A673 (cell line): ENCODE measurements around the gene TTC7B. TPM values are rescaled to one million over a fixed set of nuclear protein-coding genes. Genes with fewer than 3 reads are reported as not detected.

Experiments used
- BruUV-seq: library from RNA; stranded (reverse); fragments of 400-500 nt; replicated peaks from 2 replicates; lab custom pipeline; 2021; lab: Mats Ljungman, UMichigan
- CTCF ChIA-PET: fragments of 300-600 bp; sonication (Branson Sonifier 250); formaldehyde crosslinking; loops from one replicate; lab custom pipeline; 2022; ENCODE audit warnings: antibody characterized with exemption; lab: Charles Lee
- POLR2A ChIA-PET: fragments of 300-600 bp; sonication (Branson Sonifier 250); formaldehyde crosslinking; loops from one replicate; lab custom pipeline; 2022; ENCODE audit warnings: antibody characterized with exemption; ENCODE audit not compliant: low non-redundant PET; lab: Charles Lee
- DNase-seq: peaks from one replicate; pipeline ENCODE4 v3.0.0-alpha.2; 2015; ENCODE audit warnings: low spot score
- H3K27ac ChIP-seq: fragments of 200-600 bp; sonication (generic); 2 replicates; pipeline ENCODE4 v1.5.1; 2016; ENCODE audit warnings: mixed run types, low read depth, mild to moderate bottlenecking, mixed read lengths, antibody characterized with exemption, low read length; ENCODE audit not compliant: poor library complexity, severe bottlenecking
- H3K27me3 ChIP-seq: fragments of 200-600 bp; sonication (generic); replicated peaks from 2 replicates; pipeline ENCODE4 v1.6.1; 2017; ENCODE audit warnings: mixed run types, low read depth, mild to moderate bottlenecking, mixed read lengths, antibody characterized with exemption, low read length; ENCODE audit not compliant: insufficient read depth, poor library complexity
- H3K36me3 ChIP-seq: fragments of 200-600 bp; sonication (generic); 2 replicates; pipeline ENCODE4 v1.6.1; 2016; ENCODE audit warnings: mixed run types, mild to moderate bottlenecking, mixed read lengths, antibody characterized with exemption, low read length; ENCODE audit not compliant: insufficient read depth, poor library complexity, severe bottlenecking
- H3K4me1 ChIP-seq: fragments of 200-600 bp; sonication (generic); 2 replicates; pipeline ENCODE4 v1.6.1; 2017; ENCODE audit warnings: mixed run types, mild to moderate bottlenecking, mixed read lengths, antibody characterized with exemption, low read length; ENCODE audit not compliant: insufficient read depth, poor library complexity, severe bottlenecking
- H3K4me3 ChIP-seq: fragments of 200-600 bp; sonication (generic); 2 replicates; pipeline ENCODE4 v1.5.1; 2016; ENCODE audit warnings: low read depth, mixed run types, mild to moderate bottlenecking, mixed read lengths, low read length; ENCODE audit not compliant: poor library complexity, severe bottlenecking
- H3K9me3 ChIP-seq: fragments of 200-600 bp; sonication (generic); 2 replicates; pipeline ENCODE4 v1.6.1; 2016; ENCODE audit warnings: mixed run types, low read depth, mild to moderate bottlenecking, mixed read lengths, antibody characterized with exemption, low read length; ENCODE audit not compliant: poor library complexity, severe bottlenecking
- CTCF ChIP-seq: fragments of 300-800, 200-600 bp; sonication (generic); conservative IDR thresholded peaks from 2 replicates; pipeline ENCODE4 v1.5.1; 2017; ENCODE audit warnings: low read depth, mild to moderate bottlenecking, antibody characterized with exemption, low read length, moderate library complexity, mixed read lengths
- EZH2 ChIP-seq: fragments of 200-600 bp; sonication (generic); IDR thresholded peaks from 2 replicates; pipeline ENCODE4 v1.6.1; 2017; ENCODE audit warnings: borderline replicate concordance, low read depth, mild to moderate bottlenecking, mixed read lengths, antibody characterized with exemption, low read length; ENCODE audit not compliant: poor library complexity, severe bottlenecking
- intact Hi-C: fragments of 100-400 bp; cut with micrococcal nuclease; formaldehyde crosslinking; loops from one replicate; pipeline ENCODE4 v1.10.0; 2022; ENCODE audit not compliant: unreplicated experiment
- total RNA-seq: library from RNA; stranded (reverse); gene quantifications from 2 replicates; pipeline ENCODE4 v1.2.3, GENCODE V29; 2021

TTC7B gene
- total RNA-seq, 1 experiment from 2014 or later = 39.2 TPM

GRCh38 chr14:90797451-90797850, 18.8 kb downstream of the TTC7B start:
- no peaks in the 10 kb centered on the region for H3K27me3 ChIP-seq
- no peaks in the 10 kb centered on the region for H3K9me3 ChIP-seq
- intact Hi-C loops = no loop called here
- TF ChIP-seq CTCF (no peak), EZH2 (no peak)
- ChIA-PET CTCF (no interaction called here), POLR2A (no interaction called here)
- H3K27ac ChIP-seq = no peak overlapping the region
- peaks cover 17% of the 10 kb centered on the region for H3K4me1 ChIP-seq
- no peak overlapping the region for H3K4me3 ChIP-seq
- peak; percentile 60 for DNase-seq
- no TSS peak for BruUV-seq
- H3K36me3 ChIP-seq = no peaks in the 10 kb centered on the region

GRCh38 chr14:90796329-90796728, 19.9 kb downstream of the TTC7B start:
- TF ChIP-seq EZH2 = no peak
- TF ChIP-seq CTCF = no peak
- Histone ChIP-seq H3K36me3 (no peaks in the 10 kb centered on the region), H3K4me1 (peaks cover 15% of the 10 kb centered on the region), H3K27ac (no peak overlapping the region), H3K27me3 (no peaks in the 10 kb centered on the region), H3K9me3 (no peaks in the 10 kb centered on the region), H3K4me3 (no peak overlapping the region)
- ChIA-PET POLR2A (no interaction called here), CTCF (no interaction called here)
- no TSS peak for BruUV-seq
- no peak for DNase-seq
- intact Hi-C loops = no loop called here

- Histone ChIP-seq H3K4me1 (peaks cover 12% of the 10 kb centered on the region), H3K36me3 (no peaks in the 10 kb centered on the region), H3K27ac (no peak overlapping the region), H3K27me3 (no peaks in the 10 kb centered on the region), H3K4me3 (no peak overlapping the region), H3K9me3 (no peaks in the 10 kb centered on the region)
- no peak for TF ChIP-seq CTCF
- TF ChIP-seq EZH2 = no peak
- ChIA-PET CTCF (no interaction called here), POLR2A (no interaction called here)
- peak; percentile 51 for DNase-seq
- intact Hi-C loops = no loop called here
- BruUV-seq = no TSS peak
These were observed 20.5 kb downstream of the TTC7B start for GRCh38 chr14:90795744-90796143.
